Measurements from ENCODE around the gene NAA11.

DNA sequence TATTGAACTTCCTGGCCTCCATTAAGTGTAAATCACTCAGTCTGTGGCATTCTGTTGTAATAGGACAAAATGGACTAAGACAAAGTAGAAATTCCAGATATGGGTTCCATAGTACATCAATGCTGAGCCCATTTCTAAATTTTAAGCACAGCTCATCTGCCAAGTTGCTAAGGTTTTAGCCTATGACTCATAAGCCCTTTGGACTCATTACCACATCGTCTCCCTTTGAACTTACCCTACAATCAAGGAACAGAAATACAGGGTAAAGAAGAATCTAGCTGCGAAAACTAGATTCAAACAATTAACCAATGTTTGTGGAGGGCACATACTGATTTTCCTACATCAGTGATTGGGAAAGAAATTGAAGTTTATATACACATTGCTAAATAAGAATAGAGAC is 31.8 kb downstream of the NAA11 start:
- TF ChIP-seq, protein P1, sequence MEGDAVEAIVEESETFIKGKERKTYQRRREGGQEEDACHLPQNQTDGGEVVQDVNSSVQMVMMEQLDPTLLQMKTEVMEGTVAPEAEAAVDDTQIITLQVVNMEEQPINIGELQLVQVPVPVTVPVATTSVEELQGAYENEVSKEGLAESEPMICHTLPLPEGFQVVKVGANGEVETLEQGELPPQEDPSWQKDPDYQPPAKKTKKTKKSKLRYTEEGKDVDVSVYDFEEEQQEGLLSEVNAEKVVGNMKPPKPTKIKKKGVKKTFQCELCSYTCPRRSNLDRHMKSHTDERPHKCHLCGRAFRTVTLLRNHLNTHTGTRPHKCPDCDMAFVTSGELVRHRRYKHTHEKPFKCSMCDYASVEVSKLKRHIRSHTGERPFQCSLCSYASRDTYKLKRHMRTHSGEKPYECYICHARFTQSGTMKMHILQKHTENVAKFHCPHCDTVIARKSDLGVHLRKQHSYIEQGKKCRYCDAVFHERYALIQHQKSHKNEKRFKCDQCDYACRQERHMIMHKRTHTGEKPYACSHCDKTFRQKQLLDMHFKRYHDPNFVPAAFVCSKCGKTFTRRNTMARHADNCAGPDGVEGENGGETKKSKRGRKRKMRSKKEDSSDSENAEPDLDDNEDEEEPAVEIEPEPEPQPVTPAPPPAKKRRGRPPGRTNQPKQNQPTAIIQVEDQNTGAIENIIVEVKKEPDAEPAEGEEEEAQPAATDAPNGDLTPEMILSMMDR (conservative IDR thresholded peaks at IDR 0.05; ENCODE audit: low read length) = no peak
- no peak for TF ChIP-seq EZH2phosphoT487 (IDR thresholded peaks at IDR 0.05; ENCODE audit: borderline replicate concordance, low read depth, low read length)
